Left ventricle myocardium inferior (tissue), 1 donor: ENCODE data around the gene LIN52. TPM values are rescaled to one million over a fixed set of nuclear protein-coding genes. Genes with fewer than 3 reads are reported as not detected.
A peak's percentile ranks its signal among the peaks of the same experiment; 100 is the strongest.
"Not testable (repeated sequence)": the region's sequence is repeated elsewhere in the genome, so short reads cannot be mapped to it uniquely, and the experiment has no call there.

Source experiments
- DNase-seq: peaks from one replicate; pipeline ENCODE4 v3.0.0-alpha.2; 2020
- H3K27ac ChIP-seq: fragments of 200-600 bp; replicated peaks from 2 replicates; pipeline ENCODE4 v1.8.0; 2021
- H3K27me3 ChIP-seq: fragments of 200-600 bp; 2 replicates; pipeline ENCODE4 v1.8.0; 2021; ENCODE audit warnings: low read depth
- H3K36me3 ChIP-seq: fragments of 200-600 bp; 2 replicates; pipeline ENCODE4 v1.8.0; 2021
- H3K4me1 ChIP-seq: fragments of 200-600 bp; 2 replicates; pipeline ENCODE4 v1.8.0; 2021
- H3K4me3 ChIP-seq: fragments of 200-600 bp; 2 replicates; pipeline ENCODE4 v1.8.0; 2021; ENCODE audit warnings: mild to moderate bottlenecking, moderate library complexity
- H3K9me3 ChIP-seq: fragments of 200-600 bp; replicated peaks from 2 replicates; pipeline ENCODE4 v1.8.0; 2021
- intact Hi-C: fragments of 100-400 bp; cut with micrococcal nuclease; formaldehyde crosslinking; loops from one replicate; pipeline ENCODE4 v1.11.0; 2022
- total RNA-seq: library from RNA; stranded (reverse); fragmentation: NEBNext Ultra II Directional; extraction: Animal tissue kit (Norgen Biotek cat#: 25700); gene quantifications from one replicate; pipeline ENCODE4 v1.2.1, GENCODE V29; 2021
- TF ChIP-seq, protein P1 (sequence below): fragments of 200-600 bp; IDR thresholded peaks from 2 replicates; pipeline ENCODE4 v1.8.0; 2021; ENCODE audit warnings: antibody characterized with exemption, mild to moderate bottlenecking, borderline replicate concordance
- donor health status: DM: no; HTN: yes; CAD: no; lungs with severe emphysema.

LIN52 gene
- total RNA-seq, 1 donor from 2014 or later: 8.0 TPM

DNA sequence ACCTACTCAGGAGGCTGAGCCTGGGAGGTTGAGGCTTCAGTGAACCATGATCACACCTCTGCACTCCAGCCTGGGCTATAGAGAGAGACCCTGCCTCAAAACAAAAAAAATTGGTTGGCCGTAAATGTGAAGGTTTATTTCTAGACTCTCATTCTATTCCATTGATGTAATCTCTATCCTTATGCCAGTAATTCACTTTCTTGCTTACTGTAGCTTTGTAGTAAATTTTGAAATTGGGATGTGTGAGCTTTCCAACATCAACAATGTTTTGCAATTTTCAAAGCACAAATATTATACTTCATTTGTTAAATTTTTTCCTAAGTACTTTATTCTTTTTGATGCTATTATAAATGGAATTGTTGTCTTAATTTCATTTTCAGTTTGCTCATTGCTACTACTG lies 24.6 kb downstream of the LIN52 start:
- no peak for DNase-seq
- no peaks in the 10 kb centered on the region for H3K27me3 ChIP-seq
- TF ChIP-seq, protein P1, sequence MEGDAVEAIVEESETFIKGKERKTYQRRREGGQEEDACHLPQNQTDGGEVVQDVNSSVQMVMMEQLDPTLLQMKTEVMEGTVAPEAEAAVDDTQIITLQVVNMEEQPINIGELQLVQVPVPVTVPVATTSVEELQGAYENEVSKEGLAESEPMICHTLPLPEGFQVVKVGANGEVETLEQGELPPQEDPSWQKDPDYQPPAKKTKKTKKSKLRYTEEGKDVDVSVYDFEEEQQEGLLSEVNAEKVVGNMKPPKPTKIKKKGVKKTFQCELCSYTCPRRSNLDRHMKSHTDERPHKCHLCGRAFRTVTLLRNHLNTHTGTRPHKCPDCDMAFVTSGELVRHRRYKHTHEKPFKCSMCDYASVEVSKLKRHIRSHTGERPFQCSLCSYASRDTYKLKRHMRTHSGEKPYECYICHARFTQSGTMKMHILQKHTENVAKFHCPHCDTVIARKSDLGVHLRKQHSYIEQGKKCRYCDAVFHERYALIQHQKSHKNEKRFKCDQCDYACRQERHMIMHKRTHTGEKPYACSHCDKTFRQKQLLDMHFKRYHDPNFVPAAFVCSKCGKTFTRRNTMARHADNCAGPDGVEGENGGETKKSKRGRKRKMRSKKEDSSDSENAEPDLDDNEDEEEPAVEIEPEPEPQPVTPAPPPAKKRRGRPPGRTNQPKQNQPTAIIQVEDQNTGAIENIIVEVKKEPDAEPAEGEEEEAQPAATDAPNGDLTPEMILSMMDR: no peak
- no peaks in the 10 kb centered on the region for H3K9me3 ChIP-seq
- H3K36me3 ChIP-seq: peaks cover 18% of the 10 kb centered on the region
- intact Hi-C loops: no loop called here
- H3K4me3 ChIP-seq: no peak overlapping the region
- no peaks in the 10 kb centered on the region for H3K4me1 ChIP-seq
- no peak overlapping the region for H3K27ac ChIP-seq

DNA sequence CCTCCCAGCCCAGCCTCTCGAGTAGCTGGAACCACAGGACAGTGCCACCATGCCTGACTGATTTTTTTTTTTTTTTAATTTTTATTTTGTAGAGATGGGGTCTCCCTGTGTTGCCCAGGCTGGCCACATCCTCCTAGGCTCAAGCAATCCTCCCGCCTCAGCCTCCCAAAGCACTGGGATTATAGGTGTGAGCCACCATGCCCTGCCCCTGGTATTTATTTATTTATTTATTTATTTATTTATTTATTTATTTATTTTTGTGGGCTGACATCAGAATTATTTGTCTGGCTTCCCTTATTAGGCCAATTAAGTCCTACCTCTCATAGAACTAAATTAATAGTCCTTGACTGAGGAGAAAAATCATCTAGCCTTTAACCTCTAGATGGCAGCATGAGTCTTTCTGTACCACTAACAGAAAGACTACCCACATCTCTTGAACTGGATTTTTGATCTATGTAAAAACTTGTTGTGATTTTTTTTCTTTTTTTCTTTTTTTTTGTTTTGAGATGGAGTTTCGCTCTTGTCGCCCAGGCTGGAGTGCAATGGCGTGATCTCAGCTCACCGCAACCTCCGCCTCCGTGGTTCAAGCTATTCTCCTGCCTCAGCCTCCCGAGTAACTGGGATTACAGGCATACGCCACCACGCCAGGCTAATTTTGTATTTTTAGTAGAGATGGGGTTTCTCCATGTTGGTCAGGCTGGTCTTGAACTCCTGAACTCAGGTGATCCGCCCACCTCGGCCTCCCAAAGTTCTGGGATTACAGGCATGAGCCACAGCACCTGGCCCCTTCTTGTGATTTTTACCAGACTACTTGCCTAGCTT lies 26.9 kb downstream of the LIN52 start:
- not testable (repeated sequence) for H3K36me3 ChIP-seq, DNase-seq, H3K4me1 ChIP-seq, H3K9me3 ChIP-seq, H3K27me3 ChIP-seq, H3K27ac ChIP-seq, H3K4me3 ChIP-seq
- intact Hi-C loops: loop anchor here (10.0 kb wide), 1 partner anchor 133 kb away; no protein-coding TSS in a partner anchor
- TF ChIP-seq, protein P1: peak; percentile 71

DNA sequence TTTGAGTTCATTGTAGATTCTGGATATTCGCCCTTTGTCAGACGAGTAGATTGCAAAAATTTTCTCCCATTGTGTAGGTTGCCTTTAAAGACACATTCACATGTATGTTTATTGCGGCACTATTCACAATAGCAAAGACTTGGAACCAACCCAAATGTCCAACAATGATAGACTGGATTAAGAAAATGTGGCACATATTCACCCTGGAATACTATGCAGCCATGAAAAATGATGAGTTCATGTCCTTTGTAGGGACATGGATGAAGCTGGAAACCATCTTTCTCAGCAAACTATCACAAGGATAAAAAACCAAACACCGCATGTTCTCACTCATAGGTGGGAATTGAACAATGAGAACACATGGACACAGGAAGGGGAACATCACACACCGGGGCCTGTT lies 40.7 kb downstream of the LIN52 start:
- H3K27ac ChIP-seq, H3K36me3 ChIP-seq, H3K4me1 ChIP-seq, intact Hi-C loops, H3K4me3 ChIP-seq, H3K27me3 ChIP-seq, DNase-seq, H3K9me3 ChIP-seq: not testable (repeated sequence)

DNA sequence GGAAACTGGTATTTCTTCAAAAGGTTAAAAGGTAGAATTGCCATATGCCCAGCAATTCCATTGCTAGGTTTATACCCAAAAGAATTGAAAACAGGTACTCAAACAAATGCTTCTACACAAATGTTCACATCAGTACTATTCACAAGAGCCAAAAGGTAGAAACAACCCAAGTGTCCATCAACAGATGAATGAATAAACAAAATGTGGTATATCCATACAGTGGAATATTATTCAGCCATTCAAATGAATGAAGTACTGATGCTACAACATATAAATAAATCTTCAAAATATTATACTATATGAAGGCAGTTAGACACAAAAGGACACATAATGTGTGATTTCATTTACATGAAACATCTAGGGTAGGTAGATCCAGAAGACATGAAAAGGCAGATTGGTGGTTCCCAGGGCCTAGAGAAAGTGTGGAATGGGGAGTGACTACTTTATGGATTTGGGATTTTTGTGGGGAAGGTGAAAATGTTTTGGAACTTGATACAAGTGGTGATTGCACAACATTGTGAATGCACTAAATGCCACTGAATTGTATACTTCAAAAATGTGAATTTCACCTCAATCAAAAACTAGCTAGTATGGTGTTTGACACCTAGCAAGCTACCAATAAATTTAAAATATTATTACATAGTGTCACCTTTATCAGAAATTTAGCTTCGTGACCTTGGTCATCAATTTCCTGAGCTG lies 41.7 kb downstream of the LIN52 start:
- Histone ChIP-seq H3K9me3 (peaks cover 6% of the 10 kb centered on the region), H3K4me3 (no peak overlapping the region), H3K4me1 (no peaks in the 10 kb centered on the region), H3K36me3 (no peaks in the 10 kb centered on the region), H3K27me3 (no peaks in the 10 kb centered on the region), H3K27ac (no peak overlapping the region)
- intact Hi-C loops: no loop called here
- TF ChIP-seq, protein P1: no peak
- DNase-seq: no peak

DNA sequence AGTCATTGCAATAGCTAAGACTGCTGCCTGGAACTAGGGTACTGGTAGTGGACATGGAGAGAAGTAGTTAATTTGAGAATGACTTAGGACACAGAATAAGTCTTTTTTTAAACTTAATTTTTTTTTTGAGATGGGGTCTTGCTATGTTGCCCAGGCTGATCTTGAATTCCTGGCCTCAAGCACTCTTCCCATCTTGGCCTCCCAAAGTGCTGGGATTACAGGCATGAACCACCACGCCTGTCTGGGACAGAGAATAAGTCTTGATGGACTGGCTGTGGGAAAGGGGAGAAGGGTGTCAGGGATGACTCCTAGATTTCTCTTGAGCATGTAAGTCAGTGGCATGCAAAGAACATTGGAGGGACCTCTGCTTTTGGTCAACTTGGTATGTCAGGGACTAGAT lies 42.9 kb downstream of the LIN52 start:
- intact Hi-C loops: no loop called here
- DNase-seq: no peak
- Histone ChIP-seq H3K9me3 (peaks cover 6% of the 10 kb centered on the region), H3K27me3 (no peaks in the 10 kb centered on the region), H3K4me3 (no peak overlapping the region), H3K4me1 (no peaks in the 10 kb centered on the region), H3K27ac (no peak overlapping the region), H3K36me3 (no peaks in the 10 kb centered on the region)
- TF ChIP-seq, protein P1: no peak
